ENCODE measurements around the gene TGM4.
A peak's percentile ranks its signal among the peaks of the same experiment; 100 is the strongest.
"Not testable (repeated sequence)": the region's sequence is repeated elsewhere in the genome, so short reads cannot be mapped to it uniquely, and the experiment has no call there.

Gene TGM4

DNA sequence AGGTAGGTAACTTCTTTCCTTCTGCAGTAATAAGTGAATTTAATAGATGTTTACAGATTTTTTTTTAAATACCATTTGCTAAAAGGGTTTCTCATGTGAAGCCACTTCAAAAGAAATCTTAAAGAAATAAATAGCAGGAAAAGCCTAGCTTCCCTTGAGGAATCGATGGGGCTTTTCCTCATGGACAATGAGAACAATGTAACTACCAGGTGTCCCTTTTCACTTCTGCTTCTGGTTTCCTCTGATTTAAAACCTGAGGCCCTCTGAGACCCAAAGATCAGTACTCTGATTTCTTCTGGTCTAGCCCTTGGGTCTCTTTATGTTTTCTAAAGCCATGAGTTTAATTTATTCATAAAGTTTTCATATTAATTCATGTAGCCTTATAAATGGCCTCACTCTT is 25.8 kb upstream of the TGM4 start:
- no peak overlapping the region for H3K4me2 ChIP-seq
- H4K20me1 ChIP-seq: no peaks in the 10 kb centered on the region

DNA sequence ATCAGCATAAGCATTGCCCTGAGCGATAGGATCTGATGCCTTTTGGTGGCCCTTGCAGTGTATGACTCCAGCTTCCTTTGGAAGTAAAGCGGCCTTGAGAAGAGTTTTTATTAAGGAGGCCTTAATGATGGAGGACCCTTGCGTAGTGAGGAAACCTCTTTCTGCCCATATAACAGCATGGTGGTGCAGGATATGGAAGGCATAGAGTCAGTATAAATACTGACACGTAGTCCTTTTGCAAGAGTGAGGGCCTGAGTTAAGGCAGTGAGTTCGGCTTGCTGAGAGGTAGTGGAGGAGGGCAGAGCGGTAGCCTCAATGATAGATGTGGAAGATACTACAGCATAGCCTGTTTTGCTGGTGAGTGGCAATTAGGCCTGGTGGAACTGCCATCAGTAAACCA is 17.7 kb upstream of the TGM4 start:
- H3K27ac ChIP-seq, H3K9ac ChIP-seq, H4K20me1 ChIP-seq, H3K4me3 ChIP-seq, H3K4me1 ChIP-seq, H3K4me2 ChIP-seq, H3K27me3 ChIP-seq: not testable (repeated sequence)
- H3K9me3 ChIP-seq: peaks cover 49% of the 10 kb centered on the region
- peaks cover 59% of the 10 kb centered on the region for H3K36me3 ChIP-seq

More for the DNA sequence above, 25.8 kb upstream of the TGM4 start:
- Histone ChIP-seq H3K4me3 (no peak overlapping the region), H3K27me3 (no peaks in the 10 kb centered on the region), H3K27ac (no peak overlapping the region), H3K9ac (no peak overlapping the region), H3K9me3 (peaks cover 12% of the 10 kb centered on the region), H3K36me3 (peaks cover 93% of the 10 kb centered on the region), H3K4me1 (0 out of 2 replicates have a peak, but pooled peaks cover 4% of the 10 kb centered on the region)
- TF ChIP-seq Cebpa-rat (IDR thresholded peaks at IDR 0.05): no peak

DNA sequence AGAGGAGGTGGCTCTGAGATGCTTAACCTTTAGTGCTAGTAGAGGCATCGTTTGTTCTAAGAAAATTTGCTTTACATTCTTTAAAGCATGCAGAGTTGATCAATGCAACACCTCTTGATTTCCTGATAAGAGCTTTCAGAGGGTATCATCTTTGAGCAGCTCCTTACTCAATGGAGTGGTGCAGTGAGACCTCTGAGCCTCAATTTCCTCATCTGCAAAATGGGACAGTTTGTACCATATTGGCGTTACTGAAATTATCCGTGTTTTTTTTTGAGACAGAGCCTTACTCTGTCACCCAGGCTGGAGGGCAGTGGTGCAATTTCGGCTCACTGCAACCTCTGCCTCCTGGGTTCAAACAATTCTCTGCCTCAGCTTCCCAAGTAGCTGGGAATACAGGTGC is 14.3 kb upstream of the TGM4 start:
- Histone ChIP-seq H3K4me1 (peaks cover 15% of the 10 kb centered on the region), H3K36me3 (peaks cover 37% of the 10 kb centered on the region), H3K4me2 (no peak overlapping the region), H3K4me3 (no peak overlapping the region), H3K9me3 (peaks cover 23% of the 10 kb centered on the region), H4K20me1 (no peaks in the 10 kb centered on the region), H3K27me3 (no peaks in the 10 kb centered on the region), H3K27ac (no peak overlapping the region), H3K9ac (no peak overlapping the region)
- no peak for TF ChIP-seq Cebpa-rat (IDR thresholded peaks at IDR 0.05)

DNA sequence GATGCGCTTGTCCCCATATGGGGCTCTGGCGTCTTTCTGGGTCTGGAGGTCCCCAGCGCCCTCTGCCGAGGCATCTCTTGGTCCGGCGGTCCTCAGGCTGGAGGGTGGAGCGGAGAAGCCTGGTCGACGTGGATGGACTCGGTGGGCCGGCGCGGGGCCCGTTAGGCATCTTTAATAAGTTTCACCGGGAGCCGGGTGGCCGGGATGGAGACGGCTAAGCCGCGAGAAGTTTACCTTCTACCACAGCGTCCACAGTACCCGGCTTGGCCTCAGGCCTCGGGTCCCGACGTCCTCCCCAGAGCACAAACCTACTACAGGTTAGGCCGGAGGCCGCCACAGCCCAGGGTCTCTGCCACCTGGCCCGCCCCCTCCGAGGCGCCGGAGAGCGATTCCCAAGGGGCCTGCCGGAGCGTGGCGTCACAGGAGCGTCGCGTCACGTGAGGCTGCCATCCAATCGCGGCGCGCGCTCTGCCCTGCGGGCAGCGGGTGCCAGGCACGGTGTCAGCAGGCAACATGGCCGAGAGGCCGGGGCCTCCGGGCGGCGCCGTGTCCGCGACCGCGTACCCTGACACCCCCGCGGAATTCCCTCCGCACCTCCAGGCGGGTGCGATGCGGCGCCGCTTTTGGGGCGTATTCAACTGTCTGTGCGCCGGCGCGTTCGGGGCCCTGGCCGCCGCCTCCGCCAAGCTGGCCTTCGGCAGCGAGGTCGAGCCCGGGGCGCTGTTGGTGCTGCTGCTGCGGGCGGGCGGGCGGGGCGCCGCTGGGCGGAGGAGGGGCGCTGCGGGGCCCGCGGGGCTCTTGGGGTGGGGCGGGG is 12.8 kb upstream of the TGM4 start, which contains the start of gene TMEM42:
TSS of gene TMEM42 (plus strand) at position 501 of the 814 bp plus-strand sequence. CDS start at position 514, 13 bp downstream.
- Histone ChIP-seq H3K9ac (peak within 1 kb of the TSS; percentile 84), H3K27me3 (no peaks in the 10 kb centered on the region), H3K4me2 (peak within 1 kb of the TSS; percentile 96), H3K4me1 (peaks cover 15% of the 10 kb centered on the region), H3K9me3 (peaks cover 8% of the 10 kb centered on the region), H4K20me1 (no peaks in the 10 kb centered on the region), H3K36me3 (peaks cover 32% of the 10 kb centered on the region), H3K27ac (peak within 1 kb of the TSS; percentile 87), H3K4me3 (peak within 1 kb of the TSS; percentile 74)
- no peak for TF ChIP-seq Cebpa-rat (IDR thresholded peaks at IDR 0.05)

DNA sequence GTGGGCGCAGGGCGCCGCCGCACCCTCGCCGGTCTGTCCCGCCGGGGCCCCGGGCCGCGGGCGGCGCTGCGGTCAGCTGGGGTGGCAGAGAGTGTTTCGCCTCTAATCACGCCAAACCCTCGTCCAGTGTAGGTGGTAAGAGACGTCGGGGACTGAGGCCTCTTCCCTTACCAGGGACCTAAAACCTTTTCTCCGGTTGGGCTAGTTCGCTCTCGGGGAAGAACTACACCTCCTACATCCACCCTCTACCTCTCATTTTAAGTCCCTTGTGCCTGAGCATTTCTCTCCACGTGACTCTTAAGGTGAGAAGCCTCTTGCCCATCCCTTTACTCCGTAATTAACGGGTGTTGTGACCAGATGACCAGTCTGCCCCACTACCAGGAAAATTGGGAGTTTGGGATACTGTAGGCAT is 12.2 kb upstream of the TGM4 start:
- H3K4me3 ChIP-seq: peak overlapping the region; percentile 74
- H3K9me3 ChIP-seq: peaks cover 2% of the 10 kb centered on the region; the same call in 1 of the 2 replicates
- H3K9ac ChIP-seq: peak overlapping the region; percentile 84
- H3K27ac ChIP-seq: peak overlapping the region; percentile 87
- H4K20me1 ChIP-seq: no peaks in the 10 kb centered on the region
- H3K4me2 ChIP-seq: peak overlapping the region; percentile 96
- TF ChIP-seq Cebpa-rat (IDR thresholded peaks at IDR 0.05): no peak
- H3K27me3 ChIP-seq: no peaks in the 10 kb centered on the region
- H3K4me1 ChIP-seq: peaks cover 15% of the 10 kb centered on the region
- H3K36me3 ChIP-seq: peaks cover 31% of the 10 kb centered on the region

DNA sequence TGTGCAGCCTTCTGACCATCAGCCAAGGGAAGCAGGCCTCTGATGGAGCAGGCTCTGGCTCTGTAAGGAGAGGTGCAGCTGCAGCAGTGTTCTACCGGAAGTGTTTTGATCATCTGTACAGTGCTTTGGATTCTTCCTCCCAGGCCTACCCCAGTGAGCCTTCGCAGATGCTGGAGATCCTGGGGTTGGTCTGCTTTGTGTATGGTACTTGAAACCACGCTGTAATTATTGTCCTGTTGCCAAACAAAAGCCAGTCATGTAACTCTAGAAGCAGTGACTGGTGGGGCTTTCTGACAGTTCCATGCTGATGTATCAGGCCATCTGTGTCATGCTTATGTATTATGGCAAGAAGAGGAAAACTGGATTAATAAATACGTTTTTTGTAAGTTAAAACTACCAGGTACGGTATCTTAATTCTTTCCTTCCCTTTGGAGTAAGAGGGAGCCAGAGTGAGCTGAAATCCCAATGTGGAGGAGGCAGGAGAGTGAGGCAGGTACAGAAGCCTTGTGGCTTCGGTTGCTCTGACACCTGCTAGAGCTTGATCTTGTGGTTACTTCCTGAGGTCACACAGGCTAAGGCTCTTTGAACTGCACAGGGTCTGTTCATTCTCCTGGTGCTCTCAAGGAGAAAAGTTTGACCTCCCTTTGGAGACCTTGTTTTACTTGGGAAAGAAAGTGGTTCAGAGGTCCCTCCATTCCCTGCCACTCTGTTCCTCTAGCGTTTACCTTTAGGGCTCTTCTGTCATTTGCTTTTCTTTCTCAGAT is 9.0 kb upstream of the TGM4 start:
- H3K27me3 ChIP-seq: no peaks in the 10 kb centered on the region; the same call in 1 of the 2 replicates
- no peak overlapping the region for H3K9ac ChIP-seq
- H3K4me1 ChIP-seq: peaks cover 19% of the 10 kb centered on the region
- no peak overlapping the region for H3K4me3 ChIP-seq
- no peak overlapping the region for H3K4me2 ChIP-seq
- no peaks in the 10 kb centered on the region for H3K9me3 ChIP-seq
- TF ChIP-seq Cebpa-rat (IDR thresholded peaks at IDR 0.05): no peak
- peaks cover 28% of the 10 kb centered on the region for H3K36me3 ChIP-seq
- no peak overlapping the region for H3K27ac ChIP-seq
- no peaks in the 10 kb centered on the region for H4K20me1 ChIP-seq

DNA sequence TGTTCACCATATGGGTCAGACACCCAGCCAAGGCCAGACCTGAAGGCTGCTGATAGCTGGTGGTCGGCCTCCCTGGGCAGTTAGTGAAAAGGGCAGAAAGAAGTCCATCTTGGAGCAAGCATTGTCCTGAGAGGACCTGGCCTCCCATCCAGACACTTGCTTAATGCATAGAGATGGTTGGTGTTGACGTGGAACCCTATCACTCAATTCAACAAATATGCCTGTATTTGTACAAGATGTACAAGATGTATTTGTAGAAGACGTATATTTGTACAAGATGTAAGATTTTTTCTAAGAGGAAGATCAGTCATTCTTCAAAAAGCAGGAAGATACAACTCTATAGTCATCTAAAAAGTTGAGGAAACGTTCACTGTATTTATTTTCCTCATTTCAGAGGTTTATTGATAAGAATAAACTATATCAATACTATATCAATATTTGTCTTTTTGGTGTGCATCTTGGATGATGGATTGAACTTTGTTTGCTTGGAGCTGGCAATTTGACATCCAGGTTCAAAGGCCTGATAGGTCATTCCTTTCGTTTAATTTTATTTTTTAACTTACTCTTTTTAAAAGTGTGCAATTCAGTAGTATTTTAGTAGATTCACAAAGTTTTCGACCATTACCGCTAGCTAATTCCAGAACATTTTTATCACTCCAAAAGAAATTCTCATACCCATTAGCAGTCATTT is 6.8 kb upstream of the TGM4 start:
- Histone ChIP-seq H3K9ac (no peak overlapping the region), H3K4me2 (no peak overlapping the region), H4K20me1 (no peaks in the 10 kb centered on the region), H3K36me3 (peaks cover 28% of the 10 kb centered on the region), H3K4me3 (no peak overlapping the region), H3K4me1 (peaks cover 30% of the 10 kb centered on the region), H3K27ac (no peak overlapping the region), H3K27me3 (no peaks in the 10 kb centered on the region; the same call in 1 of the 2 replicates), H3K9me3 (no peaks in the 10 kb centered on the region)
- TF ChIP-seq Cebpa-rat (IDR thresholded peaks at IDR 0.05): no peak

DNA sequence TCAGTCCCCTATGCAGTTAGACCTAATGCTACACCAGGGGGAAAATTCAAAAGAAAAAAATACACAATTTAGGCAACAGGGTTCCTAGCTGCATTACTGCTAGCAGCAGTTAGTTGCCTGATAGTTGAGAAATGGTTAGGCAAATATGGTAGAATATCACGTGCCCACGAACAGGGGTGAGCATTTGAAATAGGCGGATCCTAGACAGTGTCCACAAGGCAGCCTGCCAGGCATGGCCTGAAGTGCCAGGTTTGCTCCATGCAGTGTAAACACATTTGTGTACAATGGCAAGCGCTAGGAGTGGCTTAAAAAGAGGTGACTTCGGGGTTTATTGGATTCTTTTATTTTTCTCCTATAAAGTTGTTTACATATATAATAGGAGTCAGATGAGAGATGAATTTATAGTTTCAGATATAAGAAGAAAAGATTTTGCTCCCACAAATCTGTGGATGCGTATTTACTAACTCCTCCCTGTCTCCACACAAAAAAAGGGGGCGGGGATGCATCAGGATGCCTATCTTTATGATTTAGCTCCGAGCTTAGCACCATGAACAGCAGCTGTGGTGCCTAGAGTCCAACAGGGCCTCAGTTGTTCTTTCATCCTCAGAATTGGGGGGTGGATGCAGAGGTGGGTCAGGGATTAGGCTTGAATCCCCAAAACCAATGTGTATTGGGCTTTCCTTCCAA is 3.9 kb upstream of the TGM4 start:
- no peak for TF ChIP-seq Cebpa-rat (IDR thresholded peaks at IDR 0.05)
- Histone ChIP-seq H3K27ac (peak overlapping the region; percentile 49), H3K4me3 (no peak overlapping the region), H3K4me1 (peaks cover 29% of the 10 kb centered on the region), H4K20me1 (no peaks in the 10 kb centered on the region), H3K4me2 (peak overlapping the region; percentile 83), H3K36me3 (peaks cover 12% of the 10 kb centered on the region), H3K9me3 (no peaks in the 10 kb centered on the region), H3K27me3 (no peaks in the 10 kb centered on the region; the same call in 1 of the 2 replicates), H3K9ac (no peak overlapping the region)

DNA sequence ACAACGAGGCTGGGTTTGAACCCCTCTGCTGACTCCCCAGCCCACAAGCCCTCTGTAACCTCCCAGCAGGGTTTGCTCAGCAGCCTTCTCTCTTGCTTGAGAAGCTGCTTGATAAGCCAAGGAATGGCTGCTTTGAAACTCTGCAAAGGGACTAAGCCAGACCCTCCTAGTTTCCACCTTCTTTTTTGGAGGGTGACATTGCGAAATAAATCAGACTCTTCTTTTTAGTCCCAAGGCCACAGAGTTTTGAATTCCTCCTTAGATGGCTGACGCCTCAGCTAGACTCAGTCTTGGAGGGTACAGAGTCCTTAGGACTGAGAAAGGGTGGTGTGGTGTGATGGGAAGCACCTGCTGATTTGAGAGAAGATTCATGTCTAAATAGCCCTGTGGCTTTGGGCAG is 1.2 kb downstream of the TGM4 start:
- Histone ChIP-seq H4K20me1 (no peaks in the 10 kb centered on the region), H3K36me3 (no peaks in the 10 kb centered on the region), H3K27me3 (no peaks in the 10 kb centered on the region), H3K4me3 (no peak overlapping the region), H3K9me3 (no peaks in the 10 kb centered on the region), H3K4me2 (no peak overlapping the region), H3K27ac (no peak overlapping the region), H3K9ac (no peak overlapping the region), H3K4me1 (peaks cover 23% of the 10 kb centered on the region)
- TF ChIP-seq Cebpa-rat (IDR thresholded peaks at IDR 0.05): 0 out of 2 replicates have a peak, but pooled peaks have one; percentile 61
